ENCODE data around the gene DAAM1.

The DAAM1 gene

GRCh38 chr14:59299731-59300130 lies 111.3 kb downstream of the DAAM1 start:
- Histone ChIP-seq H3K27ac (no peak overlapping the region), H3K4me3 (no peak overlapping the region), H3K27me3 (no peaks in the 10 kb centered on the region), H3K36me3 (no peaks in the 10 kb centered on the region), H3K4me1 (peaks cover 0 to 58% (median 39%) of the 10 kb centered on the region in 4 donors), H3K9me3 (no peaks in the 10 kb centered on the region)
- intact Hi-C loops (cut with DNase I; ENCODE audit: low total_unique reads): no loop called here
- DNase-seq: no peak
- TF ChIP-seq, protein P1, sequence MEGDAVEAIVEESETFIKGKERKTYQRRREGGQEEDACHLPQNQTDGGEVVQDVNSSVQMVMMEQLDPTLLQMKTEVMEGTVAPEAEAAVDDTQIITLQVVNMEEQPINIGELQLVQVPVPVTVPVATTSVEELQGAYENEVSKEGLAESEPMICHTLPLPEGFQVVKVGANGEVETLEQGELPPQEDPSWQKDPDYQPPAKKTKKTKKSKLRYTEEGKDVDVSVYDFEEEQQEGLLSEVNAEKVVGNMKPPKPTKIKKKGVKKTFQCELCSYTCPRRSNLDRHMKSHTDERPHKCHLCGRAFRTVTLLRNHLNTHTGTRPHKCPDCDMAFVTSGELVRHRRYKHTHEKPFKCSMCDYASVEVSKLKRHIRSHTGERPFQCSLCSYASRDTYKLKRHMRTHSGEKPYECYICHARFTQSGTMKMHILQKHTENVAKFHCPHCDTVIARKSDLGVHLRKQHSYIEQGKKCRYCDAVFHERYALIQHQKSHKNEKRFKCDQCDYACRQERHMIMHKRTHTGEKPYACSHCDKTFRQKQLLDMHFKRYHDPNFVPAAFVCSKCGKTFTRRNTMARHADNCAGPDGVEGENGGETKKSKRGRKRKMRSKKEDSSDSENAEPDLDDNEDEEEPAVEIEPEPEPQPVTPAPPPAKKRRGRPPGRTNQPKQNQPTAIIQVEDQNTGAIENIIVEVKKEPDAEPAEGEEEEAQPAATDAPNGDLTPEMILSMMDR (IDR thresholded peaks at IDR 0.05): no peak

- Histone ChIP-seq H3K27ac (no peak overlapping the region), H3K36me3 (no peaks in the 10 kb centered on the region), H3K27me3 (no peaks in the 10 kb centered on the region), H3K9me3 (no peaks in the 10 kb centered on the region), H3K4me3 (no peak overlapping the region), H3K4me1 (peaks cover 0 to 58% (median 37%) of the 10 kb centered on the region in 4 donors)
- no peak for DNase-seq
- TF ChIP-seq, protein P1 (IDR thresholded peaks at IDR 0.05): no peak
- intact Hi-C loops (cut with DNase I; ENCODE audit: low total_unique reads): no loop called here
These were observed 112.9 kb downstream of the DAAM1 start for GRCh38 chr14:59301354-59301753.

GRCh38 chr14:59302313-59302712 lies 113.8 kb downstream of the DAAM1 start:
- no peak for DNase-seq
- intact Hi-C loops (cut with DNase I; ENCODE audit: low total_unique reads): no loop called here
- Histone ChIP-seq H3K27me3 (no peaks in the 10 kb centered on the region), H3K4me3 (no peak overlapping the region), H3K27ac (no peak overlapping the region), H3K9me3 (no peaks in the 10 kb centered on the region), H3K4me1 (peaks cover 0 to 58% (median 29%) of the 10 kb centered on the region in 4 donors), H3K36me3 (no peaks in the 10 kb centered on the region)
- TF ChIP-seq, protein P1 (IDR thresholded peaks at IDR 0.05): no peak

- H3K9me3 ChIP-seq: no peaks in the 10 kb centered on the region
- TF ChIP-seq, protein P1 (IDR thresholded peaks at IDR 0.05): no peak
- H3K27ac ChIP-seq: no peak overlapping the region
- intact Hi-C loops (cut with DNase I; ENCODE audit: low total_unique reads): no loop called here
- peaks cover 0 to 56% (median 28%) of the 10 kb centered on the region in 4 donors for H3K4me1 ChIP-seq
- no peaks in the 10 kb centered on the region for H3K27me3 ChIP-seq
- H3K36me3 ChIP-seq: no peaks in the 10 kb centered on the region
- no peak overlapping the region for H3K4me3 ChIP-seq
- DNase-seq: no peak
These were observed 114.7 kb downstream of the DAAM1 start for GRCh38 chr14:59303216-59303615.

- intact Hi-C loops (cut with DNase I; ENCODE audit: low total_unique reads): no loop called here
- Histone ChIP-seq H3K4me3 (no peak overlapping the region), H3K27ac (peak overlapping the region; percentile 40 to 51), H3K27me3 (no peaks in the 10 kb centered on the region), H3K36me3 (no peaks in the 10 kb centered on the region), H3K4me1 (peaks cover 0 to 76% (median 44%) of the 10 kb centered on the region in 4 donors), H3K9me3 (no peaks in the 10 kb centered on the region)
- no peak for DNase-seq
- TF ChIP-seq, protein P1 (IDR thresholded peaks at IDR 0.05): no peak
These were observed 116.8 kb downstream of the DAAM1 start for GRCh38 chr14:59305231-59305630.

Measured in tibial artery (tissue), 4 donors.